Bronchial epithelial cell (primary cell): ENCODE data around the gene CEACAM4. TPM values are rescaled to one million over a fixed set of nuclear protein-coding genes. Genes with fewer than 3 reads are reported as not detected.

Experiments used
- DNase-seq: peaks from one replicate; pipeline ENCODE4 v3.0.0-alpha.2; 2010; ENCODE audit warnings: low read depth
- FAIRE-seq: peaks from 2 replicates; lab custom pipeline; 2011; peaks lifted over from hg19 to GRCh38; lab: Jason Lieb, UNC
- H3K27me3 ChIP-seq: 2 replicates; pipeline ENCODE4 v1.5.1; 2011; ENCODE audit warnings: low read length; ENCODE audit not compliant: control insufficient read depth, insufficient read depth
- H3K36me3 ChIP-seq: 2 replicates; pipeline ENCODE4 v1.5.1; 2011; ENCODE audit warnings: low read length; ENCODE audit not compliant: control insufficient read depth, insufficient read depth
- H3K4me3 ChIP-seq: 2 replicates; pipeline ENCODE4 v1.5.1; 2011; ENCODE audit warnings: mild to moderate bottlenecking, low read depth, low read length, control low read depth
- CTCF ChIP-seq: IDR thresholded peaks from 2 replicates; pipeline ENCODE4 v1.5.1; 2011; ENCODE audit warnings: mild to moderate bottlenecking, moderate library complexity, low read length, control low read depth, inconsistent platforms; ENCODE audit not compliant: insufficient read depth, severe bottlenecking
- total RNA-seq: library from RNA; depleted of rRNA; stranded (reverse); fragments of >200 nt; gene quantifications from 2 replicates; pipeline ENCODE4 v1.2.1, GENCODE V29; 2014

The CEACAM4 gene
- total RNA-seq, 1 donor from 2014 or later = not detected

GRCh38 chr19:41621226-41621625, 5.6 kb downstream of the CEACAM4 start:
- FAIRE-seq = no peak
- no peak for DNase-seq
- no peak for TF ChIP-seq CTCF
- no peaks in the 10 kb centered on the region for H3K36me3 ChIP-seq
- no peak overlapping the region for H3K4me3 ChIP-seq
- no peaks in the 10 kb centered on the region for H3K27me3 ChIP-seq

- no peak for TF ChIP-seq CTCF
- H3K4me3 ChIP-seq = no peak overlapping the region
- FAIRE-seq (no peak), DNase-seq (no peak)
- H3K27me3 ChIP-seq = no peaks in the 10 kb centered on the region
- no peaks in the 10 kb centered on the region for H3K36me3 ChIP-seq
Observed at GRCh38 chr19:41620171-41620570, 6.7 kb downstream of the CEACAM4 start.

GRCh38 chr19:41619018-41619556, 7.8 kb downstream of the CEACAM4 start:
- DNase-seq = no peak
- Histone ChIP-seq H3K36me3 (no peaks in the 10 kb centered on the region), H3K4me3 (no peak overlapping the region), H3K27me3 (no peaks in the 10 kb centered on the region)
- no peak for FAIRE-seq
- TF ChIP-seq CTCF = no peak

- no peaks in the 10 kb centered on the region for H3K36me3 ChIP-seq
- DNase-seq (no peak), FAIRE-seq (no peak)
- no peaks in the 10 kb centered on the region for H3K27me3 ChIP-seq
- H3K4me3 ChIP-seq = no peak overlapping the region
- no peak for TF ChIP-seq CTCF
Observed at GRCh38 chr19:41617941-41618730, 8.7 kb downstream of the CEACAM4 start.

- no peaks in the 10 kb centered on the region for H3K27me3 ChIP-seq
- DNase-seq (peak; percentile 20), FAIRE-seq (peak; percentile 62)
- H3K36me3 ChIP-seq = no peaks in the 10 kb centered on the region
- no peak overlapping the region for H3K4me3 ChIP-seq
- TF ChIP-seq CTCF = peak; percentile 9
Observed at GRCh38 chr19:41616792-41617621, 9.9 kb downstream of the CEACAM4 start.
